Posterior vena cava (tissue), 2 donors: ENCODE measurements around the gene SCLY. TPM values are rescaled to one million over a fixed set of nuclear protein-coding genes. Genes with fewer than 3 reads are reported as not detected.

Experiments used
- DNase-seq: peaks from one replicate; pipeline ENCODE4 v3.0.0-alpha.2; 2020; ENCODE audit warnings: low spot score
- intact Hi-C, 2 donors: fragments of 100-400 bp; cut with DNase I; formaldehyde crosslinking; loops; one replicate each; pipeline versions ENCODE4 v1.14.1 to v1.14.2; 2022 to 2023
- total RNA-seq, 2 donors: library from RNA; stranded (reverse); fragmentation: NEBNext Ultra II Directional; extraction: Animal tissue kit (Norgen Biotek cat#: 25700); gene quantifications; one replicate each; pipeline ENCODE4 v1.2.1, GENCODE V29; 2021
- donor health status: DM: yes; HTN: yes; CAD: no.
- donor health status: DM: yes; HTN: yes; CAD: no.

The SCLY gene
- total RNA-seq, 2 donors from 2014 or later = 8.6 to 11.5 TPM

GRCh38 chr2:238092486-238093035 lies 31.8 kb downstream of the SCLY start:
- peak; percentile 76 for DNase-seq
- intact Hi-C loops = no loop called here

- intact Hi-C loops = no loop called here
- peak; percentile 72 for DNase-seq
Observed at GRCh38 chr2:238093181-238094140, 32.7 kb downstream of the SCLY start.

- intact Hi-C loops = no loop called here
- DNase-seq = peak; percentile 73
Observed at GRCh38 chr2:238094438-238095022, 33.7 kb downstream of the SCLY start.

GRCh38 chr2:238095143-238095542 lies 34.3 kb downstream of the SCLY start:
- no peak for DNase-seq
- intact Hi-C loops = no loop called here

GRCh38 chr2:238096311-238097011 lies 35.7 kb downstream of the SCLY start:
- DNase-seq = peak; percentile 77
- intact Hi-C loops = no loop called here

- intact Hi-C loops = no loop called here
- DNase-seq = peak; percentile 65
Observed at GRCh38 chr2:238097201-238097987, 36.6 kb downstream of the SCLY start.

- peak; percentile 76 for DNase-seq
- intact Hi-C loops = no loop called here
Observed at GRCh38 chr2:238097988-238098871, 37.4 kb downstream of the SCLY start.

- DNase-seq = peak; percentile 65
- intact Hi-C loops = no loop called here
Observed at GRCh38 chr2:238098901-238099713, 38.3 kb downstream of the SCLY start.

GRCh38 chr2:238099714-238100048 lies 38.9 kb downstream of the SCLY start:
- intact Hi-C loops = no loop called here
- no peak for DNase-seq

- peak; percentile 69 for DNase-seq
Observed at GRCh38 chr2:238100049-238100820, 39.4 kb downstream of the SCLY start, which contains the start of gene ESPNL. TSS of gene ESPNL (plus strand) at chr2:238100340. CDS start at chr2:238100420, 80 bp downstream.

GRCh38 chr2:238100821-238101771 lies 40.3 kb downstream of the SCLY start:
- intact Hi-C loops = no loop called here
- peak; percentile 65 for DNase-seq

More at GRCh38 chr2:238100049-238100820, 39.4 kb downstream of the SCLY start, which contains the start of gene ESPNL:
- intact Hi-C loops = no loop called here

GRCh38 chr2:238101891-238102841 lies 41.4 kb downstream of the SCLY start:
- intact Hi-C loops = no loop called here
- no peak for DNase-seq

GRCh38 chr2:238102865-238103264 lies 42.1 kb downstream of the SCLY start:
- intact Hi-C loops = no loop called here
- DNase-seq = no peak
